ENCODE measurements around the gene MDM4. TPM values are rescaled to one million over a fixed set of nuclear protein-coding genes. Genes with fewer than 3 reads are reported as not detected.

Gene MDM4
- total RNA-seq, 1 experiment from 2014 or later = 42.1 TPM

- in situ Hi-C loops (cut with HindIII; ENCODE audit: low pct_unique_long_range_greater_than_20kb, low sequenced_read_pairs) = no loop called here
- Histone ChIP-seq H3K27ac (ENCODE audit: low read length) (no peak overlapping the region), H3K4me3 (ENCODE audit: low read depth in 2 of 2, low read length in 2 of 2) (no peak overlapping the region), H3K9me3 (ENCODE audit: control insufficient read depth, insufficient read depth, low read depth, low read length) (no peaks in the 10 kb centered on the region), H3K36me3 (ENCODE audit: control insufficient read depth, insufficient read depth, low read length) (no peaks in the 10 kb centered on the region), H3K27me3 (ENCODE audit: control insufficient read depth, insufficient read depth, low read length) (no peaks in the 10 kb centered on the region), H3K4me1 (ENCODE audit: control insufficient read depth, insufficient read depth, low read length) (no peaks in the 10 kb centered on the region; the same call in 1 of the 2 replicates)
- BruUV-seq (replicated peaks) = no TSS peak
- TF ChIP-seq SIN3A (IDR thresholded peaks at IDR 0.05; ENCODE audit: borderline replicate concordance, insufficient read depth, low read depth, low read length) (no peak), CTCF (IDR thresholded peaks at IDR 0.05) (no peak), TCF7L2 (IDR thresholded peaks at IDR 0.05; ENCODE audit: low read depth, low read length) (no peak), POLR2AphosphoS5 (IDR thresholded peaks at IDR 0.05; ENCODE audit: low read depth, low read length) (no peak)
- DNase-seq (ENCODE audit: low read depth, low spot score) (no peak), ATAC-seq (no peak)
- ChIA-PET POLR2A (no interaction called here), CTCF (no interaction called here)
- intact Hi-C loops (cut with micrococcal nuclease; ENCODE audit: unreplicated experiment) = no loop called here
Observed at GRCh38 chr1:204477036-204477740, 39.0 kb upstream of the MDM4 start.

GRCh38 chr1:204478172-204478899 lies 37.9 kb upstream of the MDM4 start:
- intact Hi-C loops (cut with micrococcal nuclease; ENCODE audit: unreplicated experiment) (no loop called here), in situ Hi-C loops (cut with HindIII; ENCODE audit: low pct_unique_long_range_greater_than_20kb, low sequenced_read_pairs) (no loop called here)
- Histone ChIP-seq H3K9me3 (ENCODE audit: control insufficient read depth, insufficient read depth, low read depth, low read length) (no peaks in the 10 kb centered on the region), H3K27ac (ENCODE audit: low read length) (no peak overlapping the region), H3K4me1 (ENCODE audit: control insufficient read depth, insufficient read depth, low read length) (no peaks in the 10 kb centered on the region; the same call in 1 of the 2 replicates), H3K4me3 (ENCODE audit: low read depth in 2 of 2, low read length in 2 of 2) (no peak overlapping the region), H3K27me3 (ENCODE audit: control insufficient read depth, insufficient read depth, low read length) (no peaks in the 10 kb centered on the region), H3K36me3 (ENCODE audit: control insufficient read depth, insufficient read depth, low read length) (no peaks in the 10 kb centered on the region)
- ChIA-PET POLR2A (interaction anchor here (0.5 to 0.6 kb wide), 3 partner anchors 28 to 102 kb away, joined by 3 to 7 read pairs (median 3); no protein-coding TSS in a partner anchor), CTCF (interaction anchor here (0.6 to 2.2 kb wide), 3 partner anchors 13 to 51 kb away, joined by 3 to 7 read pairs (median 6); no protein-coding TSS in a partner anchor)
- DNase-seq (ENCODE audit: low read depth, low spot score) (no peak), ATAC-seq (no peak)
- BruUV-seq (replicated peaks) = no TSS peak
- no peak for TF ChIP-seq TCF7L2 (IDR thresholded peaks at IDR 0.05; ENCODE audit: low read depth, low read length)
- TF ChIP-seq CTCF (IDR thresholded peaks at IDR 0.05) = no peak; the same call in 1 of the 2 replicates
- TF ChIP-seq REST (IDR thresholded peaks at IDR 0.05; ENCODE audit: insufficient read depth in 1 of 2, low read depth in 2 of 2, low read length in 1 of 2) = no peak
- TF ChIP-seq POLR2AphosphoS5 (IDR thresholded peaks at IDR 0.05; ENCODE audit: low read depth, low read length) = no peak
- no peak for TF ChIP-seq SIN3A (IDR thresholded peaks at IDR 0.05; ENCODE audit: borderline replicate concordance, insufficient read depth, low read depth, low read length)
